ENCODE measurements around the gene TMEM191C.
"Not testable (repeated sequence)": the region's sequence is repeated elsewhere in the genome, so short reads cannot be mapped to it uniquely, and the experiment has no call there.

The TMEM191C gene

DNA sequence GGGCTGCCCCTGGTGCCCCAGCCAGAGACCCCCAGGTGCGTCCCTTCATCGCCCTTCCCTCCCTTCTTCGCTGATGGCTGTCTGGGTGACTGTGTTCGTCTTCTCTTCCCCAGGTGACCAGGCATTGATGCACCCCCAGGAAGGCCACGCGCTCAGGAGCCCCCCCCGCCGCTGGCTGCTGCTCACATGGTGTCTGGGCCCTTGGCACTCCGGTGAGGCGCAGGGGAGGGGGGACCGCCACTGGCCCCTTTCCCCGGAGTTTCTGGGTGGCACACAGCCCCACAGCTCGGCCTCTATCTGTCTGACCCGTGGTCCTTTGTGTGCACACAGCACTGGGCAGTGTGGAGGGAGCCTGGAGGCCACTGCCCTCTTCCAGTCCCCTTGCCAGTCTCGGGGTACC is 24.5 kb upstream of the TMEM191C start:
- WGBS, result 100% methylated on average over 1 of the region's 15 CpGs
- peaks cover 13% of the 10 kb centered on the region for H3K4me1 ChIP-seq (ENCODE audit: control insufficient read depth, insufficient read depth, low read depth, low read length)
- not testable (repeated sequence) for H3K4me3 ChIP-seq (ENCODE audit: insufficient read depth in 1 of 2, low read depth in 1 of 2, low read length in 2 of 2); H2AK5ac ChIP-seq (ENCODE audit: low read length, severe bottlenecking); H3K14ac ChIP-seq (ENCODE audit: low read length in 2 of 2); H3K23ac ChIP-seq (ENCODE audit: low read length in 2 of 2); H3K18ac ChIP-seq (ENCODE audit: low read depth in 1 of 2, low read length in 2 of 2); H2BK12ac ChIP-seq (ENCODE audit: low read length in 2 of 2); H3K4ac ChIP-seq (ENCODE audit: low read depth in 1 of 2, low read length in 2 of 2); H3K9me3 ChIP-seq (ENCODE audit: control insufficient read depth, low read length); H3K27ac ChIP-seq (ENCODE audit: low read length, poor library complexity, severe bottlenecking); H3K4me2 ChIP-seq (ENCODE audit: low read length, poor library complexity, severe bottlenecking); H4K91ac ChIP-seq (ENCODE audit: low read length); H2BK15ac ChIP-seq (ENCODE audit: low read depth, poor library complexity, severe bottlenecking); DNase-seq; H2BK5ac ChIP-seq (ENCODE audit: low read depth, low read length, poor library complexity, severe bottlenecking); H3K9ac ChIP-seq (ENCODE audit: low read length); H3K27me3 ChIP-seq (ENCODE audit: control insufficient read depth in 1 of 2, insufficient read depth in 1 of 2, low read length in 2 of 2); H4K8ac ChIP-seq (ENCODE audit: low read length); H2AFZ ChIP-seq (ENCODE audit: low read depth, low read length); H2BK120ac ChIP-seq (ENCODE audit: low read depth, low read length)
- H3K36me3 ChIP-seq (ENCODE audit: control insufficient read depth in 1 of 2, insufficient read depth in 2 of 2, low read depth in 1 of 2, low read length in 2 of 2), result peaks cover 12 to 46% of the 10 kb centered on the region in 2 experiments
- H3K79me1 ChIP-seq (replicated peaks; ENCODE audit: low read length, poor library complexity, severe bottlenecking), result peaks cover 27% of the 10 kb centered on the region

DNA sequence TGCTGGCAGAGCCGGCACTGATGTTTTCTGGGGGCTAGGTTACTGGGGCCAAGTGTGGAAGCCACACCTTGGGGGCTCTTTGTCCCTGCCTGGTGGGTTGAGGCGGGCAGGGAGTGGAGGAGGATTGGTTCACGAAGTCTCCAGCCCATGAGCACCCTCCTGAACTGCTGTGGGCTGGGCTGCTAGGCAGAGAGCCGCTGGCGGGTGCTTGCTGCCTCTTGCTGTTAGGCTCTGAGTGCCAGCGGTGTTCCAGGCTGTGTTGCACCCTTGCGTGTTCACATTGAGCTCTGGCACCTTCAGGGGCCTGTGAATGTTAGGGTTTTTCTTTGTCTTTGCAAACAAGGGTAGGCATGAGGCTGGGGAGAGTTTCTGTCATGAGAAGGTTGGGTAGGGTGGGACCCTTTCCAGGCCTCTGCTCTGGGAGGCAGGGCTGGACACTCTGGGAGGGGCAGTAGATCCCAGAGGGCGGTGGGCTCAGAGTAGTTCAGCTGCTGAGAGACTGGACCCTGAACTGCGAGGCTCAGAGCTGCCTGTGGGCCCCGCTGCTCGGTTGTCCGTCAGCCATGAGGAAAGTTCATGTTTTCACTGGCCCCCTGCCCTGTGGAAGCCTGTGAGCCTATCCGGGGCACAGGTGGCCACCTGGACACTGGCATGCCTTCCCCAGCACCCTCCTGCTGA is 24.0 kb upstream of the TMEM191C start:
- Histone ChIP-seq H3K79me1 (replicated peaks; ENCODE audit: low read length, poor library complexity, severe bottlenecking) (peaks cover 32% of the 10 kb centered on the region), H3K4ac (ENCODE audit: low read depth in 1 of 2, low read length in 2 of 2) (no peak overlapping the region), H2BK15ac (ENCODE audit: low read depth, poor library complexity, severe bottlenecking) (no peak overlapping the region), H3K23ac (ENCODE audit: low read length in 2 of 2) (no peak overlapping the region), H3K4me2 (ENCODE audit: low read length, poor library complexity, severe bottlenecking) (no peak overlapping the region), H3K9ac (ENCODE audit: low read length) (no peak overlapping the region), H2BK5ac (ENCODE audit: low read depth, low read length, poor library complexity, severe bottlenecking) (no peak overlapping the region), H3K9me3 (ENCODE audit: control insufficient read depth, low read length) (no peaks in the 10 kb centered on the region), H3K27me3 (ENCODE audit: control insufficient read depth in 1 of 2, insufficient read depth in 1 of 2, low read length in 2 of 2) (no peaks in the 10 kb centered on the region), H3K18ac (ENCODE audit: low read depth in 1 of 2, low read length in 2 of 2) (no peak overlapping the region), H2AK5ac (ENCODE audit: low read length, severe bottlenecking) (no peak overlapping the region), H2BK12ac (ENCODE audit: low read length in 2 of 2) (no peak overlapping the region), H3K4me3 (ENCODE audit: insufficient read depth in 1 of 2, low read depth in 1 of 2, low read length in 2 of 2) (no peak overlapping the region), H3K4me1 (ENCODE audit: control insufficient read depth, insufficient read depth, low read depth, low read length) (peaks cover 16% of the 10 kb centered on the region), H4K8ac (ENCODE audit: low read length) (no peak overlapping the region), H3K27ac (ENCODE audit: low read length, poor library complexity, severe bottlenecking) (no peak overlapping the region), H3K14ac (ENCODE audit: low read length in 2 of 2) (no peak overlapping the region), H2AFZ (ENCODE audit: low read depth, low read length) (no peak overlapping the region), H4K91ac (ENCODE audit: low read length) (no peak overlapping the region), H3K36me3 (ENCODE audit: control insufficient read depth in 1 of 2, insufficient read depth in 2 of 2, low read depth in 1 of 2, low read length in 2 of 2) (peaks cover 12 to 52% of the 10 kb centered on the region in 2 experiments), H2BK120ac (ENCODE audit: low read depth, low read length) (no peak overlapping the region)
- WGBS, result 96% methylated on average over 13 of the region's 13 CpGs
- no peak for DNase-seq

DNA sequence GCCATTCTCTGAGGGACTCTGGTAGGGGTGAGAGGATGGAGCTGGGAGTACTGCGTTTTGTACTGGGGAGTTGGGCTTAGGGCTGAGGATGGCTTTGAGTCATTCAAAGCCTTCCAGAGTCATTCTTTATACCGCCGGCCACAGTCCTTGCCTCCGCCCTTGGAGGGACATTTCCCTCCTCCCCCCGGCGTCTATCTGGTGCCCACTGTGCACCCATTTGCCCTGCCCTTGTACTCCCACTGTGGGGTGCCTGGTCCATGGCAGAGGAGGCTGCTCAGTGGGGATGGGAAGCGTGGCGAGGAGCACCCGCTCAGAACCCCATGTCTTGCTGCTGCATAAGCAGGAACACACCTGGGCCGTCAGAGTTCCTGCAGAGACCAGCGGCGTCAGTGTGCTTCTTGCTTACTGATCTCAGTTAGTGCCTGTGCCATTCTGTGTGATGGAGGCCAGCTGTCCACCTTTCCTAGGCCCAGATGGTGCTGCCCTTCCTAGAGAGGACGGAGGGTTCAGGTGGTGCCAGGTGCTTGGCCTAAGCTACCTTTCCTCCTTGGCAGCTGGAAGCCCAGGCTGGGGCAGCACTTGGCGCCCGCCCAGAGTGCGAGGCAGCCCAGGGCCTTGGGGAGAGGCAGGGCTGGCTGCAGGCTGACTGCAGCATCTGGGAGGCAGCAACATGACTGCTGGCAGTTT is 23.3 kb upstream of the TMEM191C start:
- WGBS, result 93% methylated on average over 16 of the region's 16 CpGs
- peaks cover 12 to 52% of the 10 kb centered on the region in 2 experiments for H3K36me3 ChIP-seq (ENCODE audit: control insufficient read depth in 1 of 2, insufficient read depth in 2 of 2, low read depth in 1 of 2, low read length in 2 of 2)
- H3K27ac ChIP-seq (ENCODE audit: low read length, poor library complexity, severe bottlenecking), result no peak overlapping the region
- no peak overlapping the region for H3K4me2 ChIP-seq (ENCODE audit: low read length, poor library complexity, severe bottlenecking)
- H3K27me3 ChIP-seq (ENCODE audit: control insufficient read depth in 1 of 2, insufficient read depth in 1 of 2, low read length in 2 of 2), result no peaks in the 10 kb centered on the region
- H2BK15ac ChIP-seq (ENCODE audit: low read depth, poor library complexity, severe bottlenecking), result no peak overlapping the region
- H3K4ac ChIP-seq (ENCODE audit: low read depth in 1 of 2, low read length in 2 of 2), result no peak overlapping the region
- peaks cover 16% of the 10 kb centered on the region for H3K4me1 ChIP-seq (ENCODE audit: control insufficient read depth, insufficient read depth, low read depth, low read length)
- H2AK5ac ChIP-seq (ENCODE audit: low read length, severe bottlenecking), result no peak overlapping the region
- H3K9ac ChIP-seq (ENCODE audit: low read length), result no peak overlapping the region
- no peaks in the 10 kb centered on the region for H3K9me3 ChIP-seq (ENCODE audit: control insufficient read depth, low read length)
- no peak overlapping the region for H2BK5ac ChIP-seq (ENCODE audit: low read depth, low read length, poor library complexity, severe bottlenecking)
- H3K18ac ChIP-seq (ENCODE audit: low read depth in 1 of 2, low read length in 2 of 2), result no peak overlapping the region
- no peak for DNase-seq
- no peak overlapping the region for H2BK12ac ChIP-seq (ENCODE audit: low read length in 2 of 2)
- no peak overlapping the region for H2AFZ ChIP-seq (ENCODE audit: low read depth, low read length)
- H3K23ac ChIP-seq (ENCODE audit: low read length in 2 of 2), result no peak overlapping the region
- no peak overlapping the region for H3K14ac ChIP-seq (ENCODE audit: low read length in 2 of 2)
- H3K4me3 ChIP-seq (ENCODE audit: insufficient read depth in 1 of 2, low read depth in 1 of 2, low read length in 2 of 2), result no peak overlapping the region
- no peak overlapping the region for H4K91ac ChIP-seq (ENCODE audit: low read length)
- no peak overlapping the region for H4K8ac ChIP-seq (ENCODE audit: low read length)
- H2BK120ac ChIP-seq (ENCODE audit: low read depth, low read length), result no peak overlapping the region
- peaks cover 37% of the 10 kb centered on the region for H3K79me1 ChIP-seq (replicated peaks; ENCODE audit: low read length, poor library complexity, severe bottlenecking)

DNA sequence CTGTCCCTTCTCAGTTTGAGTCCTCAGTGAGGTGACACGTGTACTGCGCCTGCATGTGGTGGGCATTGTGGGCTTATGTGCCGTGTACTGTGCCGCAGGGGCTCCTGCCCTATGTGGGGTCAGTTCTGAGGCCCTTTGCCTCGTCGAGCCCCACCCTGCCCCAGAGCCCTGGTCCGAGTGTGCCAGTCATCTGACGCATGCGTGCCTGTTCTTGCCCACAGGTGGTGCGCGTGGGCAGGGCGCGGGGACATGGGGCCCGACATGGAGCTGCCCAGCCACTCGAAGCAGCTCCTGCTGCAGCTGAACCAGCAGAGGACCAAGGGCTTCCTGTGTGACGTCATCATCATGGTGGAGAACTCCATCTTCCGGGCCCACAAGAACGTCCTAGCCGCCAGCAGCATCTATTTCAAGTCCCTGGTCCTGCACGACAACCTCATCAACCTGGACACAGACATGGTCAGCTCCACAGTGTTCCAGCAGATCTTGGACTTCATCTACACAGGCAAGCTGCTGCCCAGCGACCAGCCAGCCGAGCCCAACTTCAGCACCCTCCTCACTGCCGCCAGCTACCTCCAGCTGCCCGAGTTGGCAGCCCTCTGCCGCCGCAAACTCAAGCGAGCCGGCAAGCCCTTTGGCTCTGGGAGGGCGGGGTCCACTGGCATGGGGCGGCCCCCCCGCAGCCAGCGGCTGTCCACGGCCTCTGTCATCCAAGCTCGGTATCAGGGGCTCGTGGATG is 22.3 kb upstream of the TMEM191C start:
- Histone ChIP-seq H3K27ac (ENCODE audit: low read length, poor library complexity, severe bottlenecking) (no peak overlapping the region), H3K4me2 (ENCODE audit: low read length, poor library complexity, severe bottlenecking) (no peak overlapping the region)
- 94% methylated on average over 35 of the region's 35 CpGs for WGBS

More for the DNA sequence above, 22.3 kb upstream of the TMEM191C start:
- Histone ChIP-seq H2BK15ac (ENCODE audit: low read depth, poor library complexity, severe bottlenecking) (no peak overlapping the region), H3K79me1 (replicated peaks; ENCODE audit: low read length, poor library complexity, severe bottlenecking) (peaks cover 40% of the 10 kb centered on the region), H3K4me1 (ENCODE audit: control insufficient read depth, insufficient read depth, low read depth, low read length) (peaks cover 20% of the 10 kb centered on the region), H2AK5ac (ENCODE audit: low read length, severe bottlenecking) (no peak overlapping the region), H3K14ac (ENCODE audit: low read length in 2 of 2) (no peak overlapping the region), H2BK120ac (ENCODE audit: low read depth, low read length) (no peak overlapping the region), H4K91ac (ENCODE audit: low read length) (no peak overlapping the region), H3K27me3 (ENCODE audit: control insufficient read depth in 1 of 2, insufficient read depth in 1 of 2, low read length in 2 of 2) (no peaks in the 10 kb centered on the region), H3K18ac (ENCODE audit: low read depth in 1 of 2, low read length in 2 of 2) (no peak overlapping the region), H3K4ac (ENCODE audit: low read depth in 1 of 2, low read length in 2 of 2) (no peak overlapping the region), H3K9me3 (ENCODE audit: control insufficient read depth, low read length) (no peaks in the 10 kb centered on the region), H2BK12ac (ENCODE audit: low read length in 2 of 2) (no peak overlapping the region), H3K23ac (ENCODE audit: low read length in 2 of 2) (no peak overlapping the region), H3K9ac (ENCODE audit: low read length) (no peak overlapping the region), H3K36me3 (ENCODE audit: control insufficient read depth in 1 of 2, insufficient read depth in 2 of 2, low read depth in 1 of 2, low read length in 2 of 2) (peaks cover 12 to 52% of the 10 kb centered on the region in 2 experiments), H4K8ac (ENCODE audit: low read length) (no peak overlapping the region), H2AFZ (ENCODE audit: low read depth, low read length) (no peak overlapping the region), H3K4me3 (ENCODE audit: insufficient read depth in 1 of 2, low read depth in 1 of 2, low read length in 2 of 2) (no peak overlapping the region), H2BK5ac (ENCODE audit: low read depth, low read length, poor library complexity, severe bottlenecking) (no peak overlapping the region)
- DNase-seq, result no peak

Data from mesenchymal stem cell (in vitro differentiated cells and primary cell).